Activated naive CD4-positive, alpha-beta T cell treated with anti-CD3 and anti-CD28 coated beads for 36 hours (primary cell): Measurements from ENCODE around the gene ZNF521. TPM values are rescaled to one million over a fixed set of nuclear protein-coding genes. Genes with fewer than 3 reads are reported as not detected.

Experiments used
- CTCF ChIA-PET: fragments of 350-600 bp; sonication (Branson Sonifier 250); formaldehyde crosslinking; loops from one replicate; lab custom pipeline; 2021; ENCODE audit warnings: antibody characterized with exemption; lab: Charles Lee
- DNase-seq: peaks from one replicate; pipeline ENCODE4 v3.0.0-alpha.2; 2020
- H3K27ac Mint-ChIP-seq: one replicate; pipeline ENCODE4 v1.8.0; 2021; ENCODE audit warnings: mild to moderate bottlenecking, mixed read lengths
- H3K27me3 Mint-ChIP-seq: one replicate; pipeline ENCODE4 v1.8.0; 2021; ENCODE audit warnings: low read depth, mixed read lengths
- H3K36me3 Mint-ChIP-seq: one replicate; pipeline ENCODE4 v1.8.0; 2021; ENCODE audit warnings: low read depth, mixed read lengths
- H3K4me1 Mint-ChIP-seq: one replicate; pipeline ENCODE4 v1.8.0; 2021; ENCODE audit warnings: low read depth, mixed read lengths
- H3K4me3 Mint-ChIP-seq: one replicate; pipeline ENCODE4 v1.8.0; 2021; ENCODE audit warnings: mild to moderate bottlenecking, moderate library complexity, mixed read lengths
- H3K9me3 Mint-ChIP-seq: one replicate; pipeline ENCODE4 v1.8.0; 2021; ENCODE audit warnings: mixed read lengths
- intact Hi-C: fragments of 100-400 bp; cut with micrococcal nuclease; formaldehyde crosslinking; loops from one replicate; pipeline ENCODE4 v1.15.1; 2023
- total RNA-seq, 2 experiments: library from RNA; stranded (reverse); gene quantifications; one replicate each; pipeline ENCODE4 v1.2.3, GENCODE V29; 2021

The ZNF521 gene
- total RNA-seq, 2 experiments from 2014 or later, result not detected

DNA sequence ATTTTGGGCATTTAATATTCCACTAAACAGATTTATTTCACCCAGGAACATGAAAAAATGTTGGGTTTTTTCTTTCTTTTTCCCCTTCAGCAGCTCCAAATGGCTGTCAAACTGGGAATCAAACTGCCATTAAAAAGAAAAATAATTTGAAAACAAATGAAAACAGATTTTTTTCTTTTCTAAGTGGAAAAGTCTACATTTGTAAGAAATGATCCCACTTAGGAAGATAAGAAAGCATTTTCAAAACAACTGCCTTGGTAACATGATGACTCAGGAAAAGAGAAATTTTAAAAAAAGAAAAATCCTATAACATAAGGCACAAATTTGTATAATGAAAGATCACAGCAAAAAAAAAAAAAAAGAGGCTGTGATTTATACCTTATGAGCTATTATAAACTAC lies 20.0 kb downstream of the ZNF521 start:
- Mint-ChIP-seq H3K27me3 (peaks cover 21% of the 10 kb centered on the region), H3K4me1 (no peaks in the 10 kb centered on the region), H3K4me3 (no peak overlapping the region), H3K27ac (no peak overlapping the region), H3K9me3 (no peaks in the 10 kb centered on the region), H3K36me3 (no peaks in the 10 kb centered on the region)
- no peak for DNase-seq
- CTCF ChIA-PET, result interaction anchor here (0.7 kb wide), 2 partner anchors 10 to 19 kb away, joined by 3 to 4 read pairs; no protein-coding TSS in a partner anchor
- intact Hi-C loops, result no loop called here

GRCh38 chr18:25329783-25330182 lies 22.2 kb downstream of the ZNF521 start:
- no peak for DNase-seq
- H3K4me3 Mint-ChIP-seq, result no peak overlapping the region
- no peak overlapping the region for H3K27ac Mint-ChIP-seq
- peaks cover 17% of the 10 kb centered on the region for H3K27me3 Mint-ChIP-seq
- H3K4me1 Mint-ChIP-seq, result no peaks in the 10 kb centered on the region
- no peaks in the 10 kb centered on the region for H3K9me3 Mint-ChIP-seq
- no peaks in the 10 kb centered on the region for H3K36me3 Mint-ChIP-seq
- CTCF ChIA-PET, result no interaction called here
- intact Hi-C loops, result no loop called here

DNA sequence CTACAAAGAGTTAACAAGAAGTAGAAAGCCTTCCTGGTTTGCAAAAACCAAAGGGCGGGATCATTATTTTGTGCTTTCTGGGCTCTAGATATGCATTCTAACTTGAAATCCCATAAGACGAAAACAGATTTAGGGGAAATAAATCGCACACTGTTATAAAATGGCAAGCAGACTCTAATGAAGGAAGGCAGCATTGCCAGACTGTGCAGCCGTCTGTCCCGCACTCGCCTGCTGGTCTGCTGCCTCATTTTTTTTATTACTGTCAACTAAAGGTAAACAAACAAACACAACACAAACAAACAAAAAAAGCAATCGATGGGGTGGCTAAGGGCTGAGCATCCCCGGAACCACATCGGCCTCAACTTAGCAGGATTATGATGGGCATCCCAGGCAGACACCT lies 24.4 kb downstream of the ZNF521 start:
- Mint-ChIP-seq H3K27ac (no peak overlapping the region), H3K4me1 (no peaks in the 10 kb centered on the region), H3K27me3 (peaks cover 15% of the 10 kb centered on the region), H3K4me3 (no peak overlapping the region), H3K36me3 (no peaks in the 10 kb centered on the region), H3K9me3 (peaks cover 2% of the 10 kb centered on the region)
- no peak for DNase-seq
- CTCF ChIA-PET, result no interaction called here
- intact Hi-C loops, result no loop called here

DNA sequence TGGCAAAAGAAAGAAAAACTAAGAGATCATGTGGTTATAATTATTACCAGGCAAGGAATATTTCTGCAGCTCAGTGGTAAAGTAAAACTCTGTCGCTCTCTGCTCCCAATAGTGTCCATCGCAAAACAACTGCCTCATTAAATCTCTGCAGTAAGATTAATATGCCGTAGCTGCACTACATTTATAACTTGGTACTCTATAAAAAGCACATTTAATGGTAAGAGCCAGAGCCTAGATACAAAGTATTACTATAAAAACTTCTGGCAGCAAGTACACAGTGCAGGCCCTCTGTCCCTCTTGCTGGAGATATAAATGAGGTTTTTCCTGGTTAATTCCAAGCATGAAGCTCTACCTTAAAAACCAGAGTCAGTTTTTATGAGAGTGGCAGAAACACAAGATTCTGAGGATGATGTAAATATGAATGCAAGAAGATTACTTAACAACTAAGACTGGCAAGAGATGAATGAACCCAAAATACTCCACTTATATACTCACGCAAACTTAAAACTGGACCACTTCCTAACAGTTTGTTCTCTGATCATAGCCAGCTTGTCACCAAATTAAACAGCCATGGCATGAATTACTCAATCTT lies 25.5 kb downstream of the ZNF521 start:
- H3K27ac Mint-ChIP-seq, result no peak overlapping the region
- H3K27me3 Mint-ChIP-seq, result peaks cover 14% of the 10 kb centered on the region
- no peak overlapping the region for H3K4me3 Mint-ChIP-seq
- peaks cover 2% of the 10 kb centered on the region for H3K9me3 Mint-ChIP-seq
- intact Hi-C loops, result no loop called here
- CTCF ChIA-PET, result no interaction called here
- no peaks in the 10 kb centered on the region for H3K4me1 Mint-ChIP-seq
- no peak for DNase-seq
- H3K36me3 Mint-ChIP-seq, result no peaks in the 10 kb centered on the region

- H3K4me1 Mint-ChIP-seq, result no peaks in the 10 kb centered on the region
- no peak overlapping the region for H3K27ac Mint-ChIP-seq
- no peak for DNase-seq
- no peaks in the 10 kb centered on the region for H3K36me3 Mint-ChIP-seq
- CTCF ChIA-PET, result no interaction called here
- peaks cover 2% of the 10 kb centered on the region for H3K9me3 Mint-ChIP-seq
- intact Hi-C loops, result no loop called here
- no peak overlapping the region for H3K4me3 Mint-ChIP-seq
- peaks cover 14% of the 10 kb centered on the region for H3K27me3 Mint-ChIP-seq
Measured at GRCh38 chr18:25322806-25323205, 29.2 kb downstream of the ZNF521 start.

GRCh38 chr18:25316381-25317018 lies 35.5 kb downstream of the ZNF521 start:
- no peaks in the 10 kb centered on the region for H3K9me3 Mint-ChIP-seq
- DNase-seq, result no peak
- H3K27me3 Mint-ChIP-seq, result peaks cover 5% of the 10 kb centered on the region
- no peak overlapping the region for H3K4me3 Mint-ChIP-seq
- CTCF ChIA-PET, result no interaction called here
- intact Hi-C loops, result no loop called here
- H3K27ac Mint-ChIP-seq, result no peak overlapping the region
- no peaks in the 10 kb centered on the region for H3K36me3 Mint-ChIP-seq
- no peaks in the 10 kb centered on the region for H3K4me1 Mint-ChIP-seq

GRCh38 chr18:25314838-25315190 lies 37.2 kb downstream of the ZNF521 start:
- no peak overlapping the region for H3K27ac Mint-ChIP-seq
- intact Hi-C loops, result no loop called here
- DNase-seq, result no peak
- peaks cover 5% of the 10 kb centered on the region for H3K27me3 Mint-ChIP-seq
- CTCF ChIA-PET, result no interaction called here
- no peaks in the 10 kb centered on the region for H3K4me1 Mint-ChIP-seq
- H3K9me3 Mint-ChIP-seq, result no peaks in the 10 kb centered on the region
- no peaks in the 10 kb centered on the region for H3K36me3 Mint-ChIP-seq
- no peak overlapping the region for H3K4me3 Mint-ChIP-seq

DNA sequence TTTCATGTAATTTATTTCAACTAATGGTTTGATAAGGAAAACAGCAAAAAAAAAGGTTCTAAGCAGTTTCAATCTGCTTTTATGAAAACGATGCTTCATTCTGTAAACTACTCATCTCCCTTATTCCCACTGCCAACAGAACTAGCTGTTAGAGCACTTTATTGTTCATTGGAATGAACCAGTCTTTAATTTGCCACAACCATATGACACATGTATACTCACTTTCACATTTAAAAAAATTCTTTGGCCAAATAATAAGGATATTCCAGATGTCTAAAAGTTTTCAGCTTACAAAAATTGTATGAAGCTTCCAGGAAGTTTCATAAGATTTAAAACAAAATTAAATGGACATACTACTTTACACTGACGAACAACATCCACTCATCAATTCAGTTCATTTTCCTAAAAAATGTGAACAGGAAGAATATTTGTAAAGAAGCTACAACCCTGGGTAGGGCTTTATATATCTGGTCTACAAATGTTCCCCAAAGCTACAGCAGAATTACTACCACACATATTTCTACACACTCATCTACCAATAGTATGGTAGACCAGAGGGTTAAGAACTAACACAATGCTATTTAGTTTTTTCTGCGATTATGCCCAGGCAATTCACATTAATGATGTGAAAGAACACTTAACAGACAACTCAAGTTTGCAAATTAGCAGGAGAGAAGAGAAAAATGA lies 37.7 kb downstream of the ZNF521 start:
- no peak overlapping the region for H3K4me3 Mint-ChIP-seq
- no peaks in the 10 kb centered on the region for H3K4me1 Mint-ChIP-seq
- H3K27me3 Mint-ChIP-seq, result peaks cover 5% of the 10 kb centered on the region
- no peak for DNase-seq
- no peak overlapping the region for H3K27ac Mint-ChIP-seq
- intact Hi-C loops, result no loop called here
- CTCF ChIA-PET, result no interaction called here
- no peaks in the 10 kb centered on the region for H3K9me3 Mint-ChIP-seq
- no peaks in the 10 kb centered on the region for H3K36me3 Mint-ChIP-seq

DNA sequence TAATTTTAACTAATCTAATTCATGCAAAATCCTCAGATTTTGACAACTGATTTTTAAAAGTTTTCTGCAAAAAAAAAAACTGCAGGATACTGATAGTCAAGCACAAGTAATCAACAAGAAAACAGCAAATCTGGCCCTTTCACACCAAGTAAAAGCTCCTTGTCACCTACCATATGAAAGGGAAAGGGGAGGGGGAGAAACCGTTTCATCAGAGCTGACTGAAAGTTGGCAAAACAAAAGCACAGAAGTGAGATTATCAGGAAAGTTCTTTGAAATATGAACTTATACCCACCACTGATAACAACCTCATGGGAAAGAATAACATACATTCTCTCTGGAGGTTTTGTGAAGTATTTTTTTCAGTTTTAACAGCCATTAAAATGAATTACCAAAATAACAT lies 38.7 kb downstream of the ZNF521 start:
- Mint-ChIP-seq H3K27ac (no peak overlapping the region), H3K27me3 (peaks cover 10% of the 10 kb centered on the region), H3K4me1 (no peaks in the 10 kb centered on the region), H3K9me3 (no peaks in the 10 kb centered on the region), H3K4me3 (no peak overlapping the region), H3K36me3 (no peaks in the 10 kb centered on the region)
- intact Hi-C loops, result no loop called here
- CTCF ChIA-PET, result no interaction called here
- DNase-seq, result no peak

GRCh38 chr18:25310045-25310444 lies 41.9 kb downstream of the ZNF521 start:
- H3K27ac Mint-ChIP-seq, result no peak overlapping the region

DNA sequence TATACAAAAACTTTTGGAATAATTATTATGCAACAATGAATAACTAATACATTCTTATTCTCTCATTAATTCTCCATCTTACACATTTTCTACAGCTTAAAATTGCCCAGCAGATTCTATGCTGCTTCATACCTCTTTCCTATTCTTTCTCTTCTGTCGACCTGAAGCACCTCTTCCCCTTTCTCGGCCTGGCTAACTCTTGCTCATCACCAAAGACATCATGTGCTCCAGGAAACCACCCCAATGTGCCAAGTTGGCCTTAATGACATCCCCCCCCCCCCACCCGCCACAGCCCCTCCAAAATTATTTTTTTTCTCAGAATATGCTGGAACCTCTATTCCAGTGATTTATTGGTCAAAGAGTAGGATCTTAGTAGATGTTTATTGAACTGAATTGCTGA lies 43.6 kb downstream of the ZNF521 start:
- Mint-ChIP-seq H3K4me1 (no peaks in the 10 kb centered on the region), H3K9me3 (no peaks in the 10 kb centered on the region), H3K27ac (no peak overlapping the region), H3K27me3 (peaks cover 8% of the 10 kb centered on the region), H3K4me3 (no peak overlapping the region), H3K36me3 (no peaks in the 10 kb centered on the region)
- DNase-seq, result no peak
- intact Hi-C loops, result no loop called here
- CTCF ChIA-PET, result interaction anchor here (0.6 kb wide), 1 partner anchor 257 kb away, joined by 4 read pairs; no protein-coding TSS in a partner anchor

More at GRCh38 chr18:25310045-25310444, 41.9 kb downstream of the ZNF521 start:
- Mint-ChIP-seq H3K4me1 (no peaks in the 10 kb centered on the region), H3K4me3 (no peak overlapping the region), H3K36me3 (no peaks in the 10 kb centered on the region), H3K27me3 (peaks cover 7% of the 10 kb centered on the region), H3K9me3 (no peaks in the 10 kb centered on the region)
- intact Hi-C loops, result no loop called here
- CTCF ChIA-PET, result no interaction called here
- no peak for DNase-seq

DNA sequence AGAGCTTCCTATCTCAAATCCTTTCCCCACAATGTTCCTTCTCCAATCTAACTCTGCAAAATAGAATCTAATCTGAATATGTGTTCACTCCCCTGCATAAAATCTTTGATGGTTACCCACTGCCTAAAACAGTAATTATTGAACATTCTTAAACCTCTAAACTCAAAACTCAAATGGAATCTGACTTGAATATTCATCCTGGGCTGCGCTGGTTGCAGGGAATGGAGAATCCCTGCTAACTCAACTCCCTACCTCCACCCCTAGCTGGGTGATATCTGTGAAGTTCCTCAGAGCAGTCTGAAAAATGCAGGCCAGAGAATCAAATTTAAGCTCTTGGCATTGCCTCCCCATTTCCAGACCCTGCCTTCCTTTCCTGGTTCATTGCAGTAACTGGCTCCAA lies 44.8 kb downstream of the ZNF521 start:
- no peaks in the 10 kb centered on the region for H3K36me3 Mint-ChIP-seq
- no peaks in the 10 kb centered on the region for H3K9me3 Mint-ChIP-seq
- intact Hi-C loops, result no loop called here
- no peak overlapping the region for H3K4me3 Mint-ChIP-seq
- no peak overlapping the region for H3K27ac Mint-ChIP-seq
- no peak for DNase-seq
- peaks cover 8% of the 10 kb centered on the region for H3K27me3 Mint-ChIP-seq
- CTCF ChIA-PET, result interaction anchor here (0.6 kb wide), 1 partner anchor 84 kb away, joined by 3 read pairs; no protein-coding TSS in a partner anchor
- no peaks in the 10 kb centered on the region for H3K4me1 Mint-ChIP-seq

GRCh38 chr18:25306671-25307070 lies 45.3 kb downstream of the ZNF521 start:
- peaks cover 8% of the 10 kb centered on the region for H3K27me3 Mint-ChIP-seq
- no peaks in the 10 kb centered on the region for H3K36me3 Mint-ChIP-seq
- no peak overlapping the region for H3K27ac Mint-ChIP-seq
- H3K9me3 Mint-ChIP-seq, result no peaks in the 10 kb centered on the region
- intact Hi-C loops, result no loop called here
- no peak for DNase-seq
- no peak overlapping the region for H3K4me3 Mint-ChIP-seq
- H3K4me1 Mint-ChIP-seq, result no peaks in the 10 kb centered on the region
- CTCF ChIA-PET, result no interaction called here
